ENCODE measurements around the gene PLPPR4. TPM values are rescaled to one million over a fixed set of nuclear protein-coding genes. Genes with fewer than 3 reads are reported as not detected.

Gene PLPPR4
- total RNA-seq, 1 experiment from 2014 or later, result 0.42 TPM

DNA sequence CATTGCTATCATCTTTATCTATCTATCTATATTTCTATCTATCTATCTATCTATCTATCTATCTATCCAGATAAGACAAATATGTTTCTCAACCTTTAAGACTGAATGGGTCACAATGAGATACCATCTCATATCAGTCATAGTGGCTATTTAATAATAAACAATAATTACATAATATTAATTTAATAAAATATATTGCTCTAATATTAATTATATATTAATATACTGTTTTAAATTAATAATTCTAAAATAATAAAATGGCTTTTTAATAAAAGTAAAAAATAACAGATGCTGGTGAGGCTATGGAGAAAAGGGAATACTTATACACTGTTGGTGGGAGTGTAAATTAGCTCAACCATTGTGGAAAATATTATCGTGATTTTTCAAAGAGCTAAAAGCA is 13.0 kb upstream of the PLPPR4 start:
- H3K27ac ChIP-seq (ENCODE audit: low read depth, low read length), result no peak overlapping the region
- no peak overlapping the region for H3K4me3 ChIP-seq (replicated peaks in 1 of 2; ENCODE audit: low read depth in 1 of 2, low read length in 2 of 2)
- H3K4me2 ChIP-seq (ENCODE audit: low read length), result no peak overlapping the region
- H3K4me1 ChIP-seq (ENCODE audit: control insufficient read depth in 1 of 2, insufficient read depth in 2 of 2, low read length in 2 of 2), result no peaks in the 10 kb centered on the region
- no peaks in the 10 kb centered on the region for H3K36me3 ChIP-seq (ENCODE audit: control insufficient read depth in 1 of 2, insufficient read depth in 2 of 2, low read length in 2 of 2)
- no peak overlapping the region for H3K9ac ChIP-seq (ENCODE audit: low read length)
- RAD21 ChIA-PET (ENCODE audit: low non-redundant PET in 1 of 2, low total read pairs in 2 of 2, uncharacterized antibody in 2 of 2, unreplicated experiment in 2 of 2), result no interaction called here
- POLR2A ChIA-PET, result no interaction called here
- DNase-seq (ENCODE audit: low read depth, low spot score), result no peak
- no peaks in the 10 kb centered on the region for H3K9me3 ChIP-seq (ENCODE audit: control insufficient read depth in 1 of 2, insufficient read depth in 1 of 2, low read depth in 1 of 2, low read length in 2 of 2)
- intact Hi-C loops (cut with micrococcal nuclease), result no loop called here
- no peak for ATAC-seq
- BruUV-seq (replicated peaks), result no TSS peak
- no peaks in the 10 kb centered on the region for H3K79me2 ChIP-seq (ENCODE audit: insufficient read depth, low read length)
- CTCF ChIA-PET, result no interaction called here
- H2AFZ ChIP-seq (ENCODE audit: low read depth, low read length, poor library complexity, severe bottlenecking), result no peak overlapping the region
- TF ChIP-seq, protein P1, sequence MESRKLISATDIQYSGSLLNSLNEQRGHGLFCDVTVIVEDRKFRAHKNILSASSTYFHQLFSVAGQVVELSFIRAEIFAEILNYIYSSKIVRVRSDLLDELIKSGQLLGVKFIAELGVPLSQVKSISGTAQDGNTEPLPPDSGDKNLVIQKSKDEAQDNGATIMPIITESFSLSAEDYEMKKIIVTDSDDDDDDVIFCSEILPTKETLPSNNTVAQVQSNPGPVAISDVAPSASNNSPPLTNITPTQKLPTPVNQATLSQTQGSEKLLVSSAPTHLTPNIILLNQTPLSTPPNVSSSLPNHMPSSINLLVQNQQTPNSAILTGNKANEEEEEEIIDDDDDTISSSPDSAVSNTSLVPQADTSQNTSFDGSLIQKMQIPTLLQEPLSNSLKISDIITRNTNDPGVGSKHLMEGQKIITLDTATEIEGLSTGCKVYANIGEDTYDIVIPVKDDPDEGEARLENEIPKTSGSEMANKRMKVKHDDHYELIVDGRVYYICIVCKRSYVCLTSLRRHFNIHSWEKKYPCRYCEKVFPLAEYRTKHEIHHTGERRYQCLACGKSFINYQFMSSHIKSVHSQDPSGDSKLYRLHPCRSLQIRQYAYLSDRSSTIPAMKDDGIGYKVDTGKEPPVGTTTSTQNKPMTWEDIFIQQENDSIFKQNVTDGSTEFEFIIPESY (IDR thresholded peaks at IDR 0.05; ENCODE audit: extremely low read depth, insufficient replicate concordance, low read length), result no peak
- no peak for TF ChIP-seq EZH2 (IDR thresholded peaks at IDR 0.05)
- TF ChIP-seq SP1 (IDR thresholded peaks at IDR 0.05; ENCODE audit: low read depth), result no peak
- TF ChIP-seq, protein P2, sequence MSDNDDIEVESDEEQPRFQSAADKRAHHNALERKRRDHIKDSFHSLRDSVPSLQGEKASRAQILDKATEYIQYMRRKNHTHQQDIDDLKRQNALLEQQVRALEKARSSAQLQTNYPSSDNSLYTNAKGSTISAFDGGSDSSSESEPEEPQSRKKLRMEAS (IDR thresholded peaks at IDR 0.05), result no peak
- no peak for TF ChIP-seq ZFX (IDR thresholded peaks at IDR 0.05)
- TF ChIP-seq, protein P3, sequence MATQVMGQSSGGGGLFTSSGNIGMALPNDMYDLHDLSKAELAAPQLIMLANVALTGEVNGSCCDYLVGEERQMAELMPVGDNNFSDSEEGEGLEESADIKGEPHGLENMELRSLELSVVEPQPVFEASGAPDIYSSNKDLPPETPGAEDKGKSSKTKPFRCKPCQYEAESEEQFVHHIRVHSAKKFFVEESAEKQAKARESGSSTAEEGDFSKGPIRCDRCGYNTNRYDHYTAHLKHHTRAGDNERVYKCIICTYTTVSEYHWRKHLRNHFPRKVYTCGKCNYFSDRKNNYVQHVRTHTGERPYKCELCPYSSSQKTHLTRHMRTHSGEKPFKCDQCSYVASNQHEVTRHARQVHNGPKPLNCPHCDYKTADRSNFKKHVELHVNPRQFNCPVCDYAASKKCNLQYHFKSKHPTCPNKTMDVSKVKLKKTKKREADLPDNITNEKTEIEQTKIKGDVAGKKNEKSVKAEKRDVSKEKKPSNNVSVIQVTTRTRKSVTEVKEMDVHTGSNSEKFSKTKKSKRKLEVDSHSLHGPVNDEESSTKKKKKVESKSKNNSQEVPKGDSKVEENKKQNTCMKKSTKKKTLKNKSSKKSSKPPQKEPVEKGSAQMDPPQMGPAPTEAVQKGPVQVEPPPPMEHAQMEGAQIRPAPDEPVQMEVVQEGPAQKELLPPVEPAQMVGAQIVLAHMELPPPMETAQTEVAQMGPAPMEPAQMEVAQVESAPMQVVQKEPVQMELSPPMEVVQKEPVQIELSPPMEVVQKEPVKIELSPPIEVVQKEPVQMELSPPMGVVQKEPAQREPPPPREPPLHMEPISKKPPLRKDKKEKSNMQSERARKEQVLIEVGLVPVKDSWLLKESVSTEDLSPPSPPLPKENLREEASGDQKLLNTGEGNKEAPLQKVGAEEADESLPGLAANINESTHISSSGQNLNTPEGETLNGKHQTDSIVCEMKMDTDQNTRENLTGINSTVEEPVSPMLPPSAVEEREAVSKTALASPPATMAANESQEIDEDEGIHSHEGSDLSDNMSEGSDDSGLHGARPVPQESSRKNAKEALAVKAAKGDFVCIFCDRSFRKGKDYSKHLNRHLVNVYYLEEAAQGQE (IDR thresholded peaks at IDR 0.05; ENCODE audit: low read depth), result no peak
- TF ChIP-seq FOSL1 (IDR thresholded peaks at IDR 0.05; ENCODE audit: low read depth), result no peak
- no peak for TF ChIP-seq EGR1 (IDR thresholded peaks at IDR 0.05; ENCODE audit: low read depth)
- no peak for TF ChIP-seq CEBPB (IDR thresholded peaks at IDR 0.05; ENCODE audit: low read depth)
- no peak for TF ChIP-seq EZH2phosphoT487 (IDR thresholded peaks at IDR 0.05; ENCODE audit: borderline replicate concordance)
- TF ChIP-seq CBX3 (IDR thresholded peaks at IDR 0.05; ENCODE audit: low read depth), result no peak
- TF ChIP-seq, protein P4, sequence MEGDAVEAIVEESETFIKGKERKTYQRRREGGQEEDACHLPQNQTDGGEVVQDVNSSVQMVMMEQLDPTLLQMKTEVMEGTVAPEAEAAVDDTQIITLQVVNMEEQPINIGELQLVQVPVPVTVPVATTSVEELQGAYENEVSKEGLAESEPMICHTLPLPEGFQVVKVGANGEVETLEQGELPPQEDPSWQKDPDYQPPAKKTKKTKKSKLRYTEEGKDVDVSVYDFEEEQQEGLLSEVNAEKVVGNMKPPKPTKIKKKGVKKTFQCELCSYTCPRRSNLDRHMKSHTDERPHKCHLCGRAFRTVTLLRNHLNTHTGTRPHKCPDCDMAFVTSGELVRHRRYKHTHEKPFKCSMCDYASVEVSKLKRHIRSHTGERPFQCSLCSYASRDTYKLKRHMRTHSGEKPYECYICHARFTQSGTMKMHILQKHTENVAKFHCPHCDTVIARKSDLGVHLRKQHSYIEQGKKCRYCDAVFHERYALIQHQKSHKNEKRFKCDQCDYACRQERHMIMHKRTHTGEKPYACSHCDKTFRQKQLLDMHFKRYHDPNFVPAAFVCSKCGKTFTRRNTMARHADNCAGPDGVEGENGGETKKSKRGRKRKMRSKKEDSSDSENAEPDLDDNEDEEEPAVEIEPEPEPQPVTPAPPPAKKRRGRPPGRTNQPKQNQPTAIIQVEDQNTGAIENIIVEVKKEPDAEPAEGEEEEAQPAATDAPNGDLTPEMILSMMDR (IDR thresholded peaks at IDR 0.05 in 2 of 3, conservative IDR thresholded peaks at IDR 0.05 in 1 of 3; ENCODE audit: borderline replicate concordance in 1 of 3, insufficient read depth in 1 of 3, low read depth in 2 of 3, low read length in 2 of 3), result no peak
- H4K20me1 ChIP-seq (ENCODE audit: insufficient read depth), result no peaks in the 10 kb centered on the region
- H3K27me3 ChIP-seq (ENCODE audit: insufficient read depth, low read length), result no peaks in the 10 kb centered on the region
- no peaks in the 10 kb centered on the region for H3K9me2 ChIP-seq (ENCODE audit: insufficient read depth)

Data from HCT116 (cell line).